ENCODE measurements around the gene ZNF492. TPM values are rescaled to one million over a fixed set of nuclear protein-coding genes. Genes with fewer than 3 reads are reported as not detected.

ZNF492 gene
- total and polyA plus RNA-seq, 3 experiments from 2014 or later, result 0.38 to 1.5 (median 1.5) TPM

- CTCF ChIA-PET, result no interaction called here
- no peaks in the 10 kb centered on the region for H3K36me3 ChIP-seq (ENCODE audit: insufficient read depth, low read length)
- H3K27ac ChIP-seq (ENCODE audit: low read depth, low read length), result no peak overlapping the region
- no peaks in the 10 kb centered on the region for H3K27me3 ChIP-seq (ENCODE audit: insufficient read depth, low read length, poor library complexity, severe bottlenecking)
- Mint-ChIP-seq H3K27me3 (peaks cover 0 to 4% of the 10 kb centered on the region in 2 donors), H3K4me3 (no peak overlapping the region), H3K9me3 (peaks cover 0 to 12% (median 7%) of the 10 kb centered on the region in 5 donors), H3K36me3 (no peaks in the 10 kb centered on the region), H3K27ac (no peak overlapping the region), H3K4me1 (no peaks in the 10 kb centered on the region)
- H3K4me3 ChIP-seq (ENCODE audit: low read length), result no peak overlapping the region
- H3K9me3 ChIP-seq (ENCODE audit: low read length), result no peaks in the 10 kb centered on the region
- no peaks in the 10 kb centered on the region for H3K4me1 ChIP-seq (ENCODE audit: insufficient read depth, low read length)
- POLR2A ChIA-PET, result no interaction called here
- no peak for DNase-seq
Observed at GRCh38 chr19:22604571-22605274, 29.4 kb upstream of the ZNF492 start.

- no peak overlapping the region for H3K27ac Mint-ChIP-seq
- no peaks in the 10 kb centered on the region for H3K36me3 Mint-ChIP-seq
- H3K4me1 Mint-ChIP-seq, result no peaks in the 10 kb centered on the region
- Histone ChIP-seq H3K9me3 (ENCODE audit: low read length) (no peaks in the 10 kb centered on the region), H3K4me3 (ENCODE audit: low read length) (no peak overlapping the region), H3K27me3 (ENCODE audit: insufficient read depth, low read length, poor library complexity, severe bottlenecking) (no peaks in the 10 kb centered on the region), H3K27ac (ENCODE audit: low read depth, low read length) (no peak overlapping the region), H3K36me3 (ENCODE audit: insufficient read depth, low read length) (no peaks in the 10 kb centered on the region), H3K4me1 (ENCODE audit: insufficient read depth, low read length) (no peaks in the 10 kb centered on the region)
- POLR2A ChIA-PET, result no interaction called here
- no peak for DNase-seq
- no peak overlapping the region for H3K4me3 Mint-ChIP-seq
- peaks cover 0 to 14% (median 6%) of the 10 kb centered on the region in 5 donors for H3K9me3 Mint-ChIP-seq
- CTCF ChIA-PET, result no interaction called here
- H3K27me3 Mint-ChIP-seq, result peaks cover 0 to 2% of the 10 kb centered on the region in 2 donors
Observed at GRCh38 chr19:22605275-22606211, 28.6 kb upstream of the ZNF492 start.

GRCh38 chr19:22606212-22606553 is 27.9 kb upstream of the ZNF492 start:
- Histone ChIP-seq H3K27ac (ENCODE audit: low read depth, low read length) (no peak overlapping the region), H3K4me1 (ENCODE audit: insufficient read depth, low read length) (no peaks in the 10 kb centered on the region), H3K9me3 (ENCODE audit: low read length) (no peaks in the 10 kb centered on the region), H3K4me3 (ENCODE audit: low read length) (no peak overlapping the region), H3K36me3 (ENCODE audit: insufficient read depth, low read length) (no peaks in the 10 kb centered on the region), H3K27me3 (ENCODE audit: insufficient read depth, low read length, poor library complexity, severe bottlenecking) (no peaks in the 10 kb centered on the region)
- DNase-seq, result no peak
- peaks cover 0 to 2% of the 10 kb centered on the region in 2 donors for H3K27me3 Mint-ChIP-seq
- no peaks in the 10 kb centered on the region for H3K36me3 Mint-ChIP-seq
- H3K4me3 Mint-ChIP-seq, result no peak overlapping the region
- H3K27ac Mint-ChIP-seq, result no peak overlapping the region
- CTCF ChIA-PET, result no interaction called here
- peaks cover 0 to 12% (median 5%) of the 10 kb centered on the region in 5 donors for H3K9me3 Mint-ChIP-seq
- POLR2A ChIA-PET, result no interaction called here
- H3K4me1 Mint-ChIP-seq, result no peaks in the 10 kb centered on the region

DNA sequence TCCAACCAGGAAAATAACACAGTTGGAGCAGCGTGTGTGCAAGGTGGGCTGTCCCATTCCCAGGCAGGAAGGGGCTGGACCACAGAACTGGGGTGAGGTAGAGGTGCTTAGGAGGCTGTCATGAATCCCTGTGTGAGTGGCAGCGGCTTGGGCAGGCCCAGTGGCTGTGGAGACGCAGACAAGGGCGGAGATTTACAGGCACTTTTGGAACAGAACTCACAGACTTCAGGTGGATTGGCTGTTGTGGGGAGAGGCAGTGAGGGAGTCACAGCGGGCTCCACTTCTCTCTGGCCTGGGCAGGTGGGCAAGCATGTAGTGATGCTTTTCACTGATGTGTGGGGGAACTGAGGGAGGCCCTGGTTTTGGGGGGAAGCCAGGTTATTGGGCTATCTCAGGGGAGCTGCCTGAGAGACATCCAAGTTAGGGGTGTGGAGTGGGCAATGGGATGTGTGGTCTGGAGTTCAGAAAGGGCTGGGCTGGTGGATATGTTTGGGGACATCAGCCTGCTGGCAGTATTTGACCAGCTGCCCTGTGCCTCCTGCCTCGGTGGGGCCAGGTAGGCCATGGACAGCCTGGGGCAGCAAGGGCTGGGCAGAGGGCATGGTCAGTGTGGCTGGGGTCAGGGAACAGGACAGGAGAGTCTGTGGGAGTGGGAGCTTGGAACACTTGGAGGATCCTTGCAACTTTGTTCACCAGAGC is 27.0 kb upstream of the ZNF492 start:
- Mint-ChIP-seq H3K4me1 (no peaks in the 10 kb centered on the region), H3K9me3 (peaks cover 0 to 11% (median 3%) of the 10 kb centered on the region in 5 donors), H3K27me3 (peaks cover 0 to 1% of the 10 kb centered on the region in 2 donors), H3K36me3 (no peaks in the 10 kb centered on the region), H3K27ac (no peak overlapping the region), H3K4me3 (no peak overlapping the region)
- POLR2A ChIA-PET, result no interaction called here
- H3K36me3 ChIP-seq (ENCODE audit: insufficient read depth, low read length), result no peaks in the 10 kb centered on the region
- no peak for DNase-seq
- no peak overlapping the region for H3K27ac ChIP-seq (ENCODE audit: low read depth, low read length)
- no peak overlapping the region for H3K4me3 ChIP-seq (ENCODE audit: low read length)
- no peaks in the 10 kb centered on the region for H3K27me3 ChIP-seq (ENCODE audit: insufficient read depth, low read length, poor library complexity, severe bottlenecking)
- CTCF ChIA-PET, result no interaction called here
- H3K9me3 ChIP-seq (ENCODE audit: low read length), result no peaks in the 10 kb centered on the region
- no peaks in the 10 kb centered on the region for H3K4me1 ChIP-seq (ENCODE audit: insufficient read depth, low read length)

GRCh38 chr19:22607653-22608430 is 26.3 kb upstream of the ZNF492 start:
- Mint-ChIP-seq H3K4me1 (no peaks in the 10 kb centered on the region), H3K4me3 (no peak overlapping the region), H3K36me3 (no peaks in the 10 kb centered on the region), H3K27me3 (peaks cover 0 to 3% of the 10 kb centered on the region in 2 donors), H3K27ac (no peak overlapping the region), H3K9me3 (peaks cover 0 to 11% (median 3%) of the 10 kb centered on the region in 5 donors)
- CTCF ChIA-PET, result no interaction called here
- Histone ChIP-seq H3K27ac (ENCODE audit: low read depth, low read length) (no peak overlapping the region), H3K4me1 (ENCODE audit: insufficient read depth, low read length) (no peaks in the 10 kb centered on the region), H3K36me3 (ENCODE audit: insufficient read depth, low read length) (no peaks in the 10 kb centered on the region), H3K9me3 (ENCODE audit: low read length) (no peaks in the 10 kb centered on the region), H3K27me3 (ENCODE audit: insufficient read depth, low read length, poor library complexity, severe bottlenecking) (no peaks in the 10 kb centered on the region), H3K4me3 (ENCODE audit: low read length) (no peak overlapping the region)
- POLR2A ChIA-PET, result no interaction called here
- no peak for DNase-seq

DNA sequence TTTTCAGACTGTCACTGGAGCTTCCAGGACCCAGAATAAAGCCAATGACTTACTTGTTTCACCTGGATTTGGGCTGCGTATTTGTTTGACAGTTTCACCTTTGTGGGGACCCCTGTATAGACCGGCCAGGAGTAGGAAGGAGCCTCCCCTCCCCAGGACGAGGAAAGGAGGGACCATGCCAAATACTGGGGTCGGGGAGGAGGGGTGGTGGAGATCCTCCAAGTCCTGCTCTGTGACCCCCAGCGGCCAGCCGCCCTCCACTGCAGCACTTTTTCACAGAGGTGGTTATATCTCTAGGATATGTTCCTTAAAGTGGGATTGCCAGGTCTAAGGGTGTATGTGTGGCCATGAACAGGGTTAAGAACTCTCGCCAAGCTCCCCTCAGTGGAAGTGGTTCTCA is 25.7 kb upstream of the ZNF492 start:
- Mint-ChIP-seq H3K4me3 (no peak overlapping the region), H3K4me1 (no peaks in the 10 kb centered on the region), H3K27me3 (peaks cover 0 to 3% of the 10 kb centered on the region in 2 donors), H3K27ac (no peak overlapping the region), H3K9me3 (peaks cover 0 to 11% (median 3%) of the 10 kb centered on the region in 5 donors), H3K36me3 (no peaks in the 10 kb centered on the region)
- POLR2A ChIA-PET, result no interaction called here
- Histone ChIP-seq H3K9me3 (ENCODE audit: low read length) (no peaks in the 10 kb centered on the region), H3K36me3 (ENCODE audit: insufficient read depth, low read length) (no peaks in the 10 kb centered on the region), H3K27ac (ENCODE audit: low read depth, low read length) (no peak overlapping the region), H3K4me1 (ENCODE audit: insufficient read depth, low read length) (no peaks in the 10 kb centered on the region), H3K4me3 (ENCODE audit: low read length) (no peak overlapping the region), H3K27me3 (ENCODE audit: insufficient read depth, low read length, poor library complexity, severe bottlenecking) (no peaks in the 10 kb centered on the region)
- CTCF ChIA-PET, result no interaction called here
- no peak for DNase-seq

DNA sequence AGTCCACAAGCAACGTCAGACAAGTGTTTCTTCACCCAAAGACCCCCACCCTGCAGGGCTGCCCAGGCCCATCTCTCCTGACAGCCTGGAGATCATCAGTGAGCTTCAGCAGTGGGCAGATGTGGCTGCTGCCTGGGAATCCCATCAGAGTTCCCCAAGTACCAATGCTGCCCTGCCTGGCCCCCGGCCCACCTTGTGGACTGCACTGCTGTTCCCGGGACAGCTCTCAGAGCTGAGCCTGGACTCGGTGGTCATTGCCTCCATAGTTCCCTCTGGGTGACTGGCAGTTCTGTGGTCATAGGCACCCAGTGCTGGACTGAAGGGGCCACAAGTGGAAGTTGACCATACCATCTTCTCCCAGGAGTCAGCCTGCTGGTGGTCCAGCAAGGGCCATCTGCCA is 24.5 kb upstream of the ZNF492 start:
- no peaks in the 10 kb centered on the region for H3K4me1 Mint-ChIP-seq
- peaks cover 0 to 2% of the 10 kb centered on the region in 2 donors for H3K27me3 Mint-ChIP-seq
- Histone ChIP-seq H3K4me1 (ENCODE audit: insufficient read depth, low read length) (no peaks in the 10 kb centered on the region), H3K36me3 (ENCODE audit: insufficient read depth, low read length) (no peaks in the 10 kb centered on the region), H3K9me3 (ENCODE audit: low read length) (no peaks in the 10 kb centered on the region), H3K27ac (ENCODE audit: low read depth, low read length) (no peak overlapping the region), H3K27me3 (ENCODE audit: insufficient read depth, low read length, poor library complexity, severe bottlenecking) (no peaks in the 10 kb centered on the region), H3K4me3 (ENCODE audit: low read length) (no peak overlapping the region)
- H3K36me3 Mint-ChIP-seq, result no peaks in the 10 kb centered on the region
- H3K9me3 Mint-ChIP-seq, result peaks cover 0 to 11% (median 3%) of the 10 kb centered on the region in 5 donors
- POLR2A ChIA-PET, result no interaction called here
- no peak overlapping the region for H3K27ac Mint-ChIP-seq
- H3K4me3 Mint-ChIP-seq, result no peak overlapping the region
- no peak for DNase-seq
- CTCF ChIA-PET, result interaction anchor here (0.8 kb wide), 1 partner anchor 80 kb away, joined by 3 read pairs; no protein-coding TSS in a partner anchor

Measured in CD8-positive, alpha-beta memory T cell (primary cell).